Measurements from ENCODE around the gene SUN5. TPM values are rescaled to one million over a fixed set of nuclear protein-coding genes. Genes with fewer than 3 reads are reported as not detected.

The SUN5 gene
- total and polyA plus RNA-seq, 2 donors (not counting 3 experiments of a cell fraction or from before 2014, with no cell fraction given), result not detected

DNA sequence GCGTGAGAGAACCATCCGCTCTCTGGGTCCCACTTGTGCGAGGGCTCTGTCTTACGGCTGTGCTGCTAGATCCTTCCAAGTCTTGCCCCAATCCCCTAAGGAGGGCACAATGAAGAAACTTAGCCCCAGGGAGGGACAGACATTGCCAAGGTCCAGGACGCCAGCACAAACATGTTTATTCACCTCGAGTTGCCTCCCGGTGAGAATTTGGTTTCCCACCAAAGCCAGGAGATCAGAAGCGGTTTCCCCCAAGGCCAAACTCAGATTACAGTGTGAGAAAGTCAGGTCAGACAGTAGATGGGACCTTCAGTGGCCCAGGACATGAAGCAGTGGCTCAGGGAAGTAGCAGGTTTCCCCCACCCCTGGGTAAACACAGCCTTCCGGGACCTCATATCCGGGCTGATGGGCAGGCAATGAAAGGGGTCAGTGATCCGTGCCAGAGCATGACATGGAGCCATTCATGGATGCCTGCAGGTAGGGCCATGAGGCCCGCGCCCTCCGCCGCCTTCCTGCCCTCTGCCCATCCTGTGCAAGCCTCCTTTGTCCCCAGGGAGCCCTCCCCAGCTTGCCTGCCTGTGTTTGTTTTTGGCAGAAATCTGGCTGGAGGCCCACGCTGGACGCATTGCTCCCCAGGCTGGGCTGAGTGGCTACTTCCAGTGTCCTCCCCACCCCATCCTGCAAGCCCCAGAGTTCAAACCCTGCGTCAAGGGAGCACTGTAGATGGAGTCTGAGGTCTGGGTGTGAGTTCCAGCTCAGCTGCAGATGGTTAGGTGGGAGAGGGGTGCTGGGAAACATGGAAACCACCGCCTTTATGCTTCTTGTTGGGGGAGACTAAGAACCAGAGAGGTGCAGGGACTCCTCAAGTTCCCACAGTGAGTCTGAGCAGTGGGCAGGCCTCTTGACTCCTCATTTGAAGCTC, 5.2 kb upstream of the SUN5 start:
- H4K20me1 ChIP-seq (replicated peaks; ENCODE audit: control insufficient read depth, extremely low read depth, insufficient read depth, low read length), result no peaks in the 10 kb centered on the region
- DNase-seq (ENCODE audit: low read depth, low spot score), result no peak
- no peak for TF ChIP-seq EZH2 (IDR thresholded peaks at IDR 0.05; ENCODE audit: borderline replicate concordance, low read depth, low read length, severe bottlenecking)
- TF ChIP-seq FOS (IDR thresholded peaks at IDR 0.05; ENCODE audit: borderline replicate concordance, insufficient read depth, low read length), result no peak
- TF ChIP-seq, protein P1, sequence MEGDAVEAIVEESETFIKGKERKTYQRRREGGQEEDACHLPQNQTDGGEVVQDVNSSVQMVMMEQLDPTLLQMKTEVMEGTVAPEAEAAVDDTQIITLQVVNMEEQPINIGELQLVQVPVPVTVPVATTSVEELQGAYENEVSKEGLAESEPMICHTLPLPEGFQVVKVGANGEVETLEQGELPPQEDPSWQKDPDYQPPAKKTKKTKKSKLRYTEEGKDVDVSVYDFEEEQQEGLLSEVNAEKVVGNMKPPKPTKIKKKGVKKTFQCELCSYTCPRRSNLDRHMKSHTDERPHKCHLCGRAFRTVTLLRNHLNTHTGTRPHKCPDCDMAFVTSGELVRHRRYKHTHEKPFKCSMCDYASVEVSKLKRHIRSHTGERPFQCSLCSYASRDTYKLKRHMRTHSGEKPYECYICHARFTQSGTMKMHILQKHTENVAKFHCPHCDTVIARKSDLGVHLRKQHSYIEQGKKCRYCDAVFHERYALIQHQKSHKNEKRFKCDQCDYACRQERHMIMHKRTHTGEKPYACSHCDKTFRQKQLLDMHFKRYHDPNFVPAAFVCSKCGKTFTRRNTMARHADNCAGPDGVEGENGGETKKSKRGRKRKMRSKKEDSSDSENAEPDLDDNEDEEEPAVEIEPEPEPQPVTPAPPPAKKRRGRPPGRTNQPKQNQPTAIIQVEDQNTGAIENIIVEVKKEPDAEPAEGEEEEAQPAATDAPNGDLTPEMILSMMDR (IDR thresholded peaks at IDR 0.05; ENCODE audit: extremely low read depth in 1 of 2, insufficient read depth in 1 of 2, low read depth in 1 of 2, low read length in 2 of 2), result no peak
- no peak for TF ChIP-seq POLR2A (IDR thresholded peaks at IDR 0.05; ENCODE audit: low read depth, low read length)
- no peak for TF ChIP-seq MYC (IDR thresholded peaks at IDR 0.05; ENCODE audit: low read depth, low read length)
- TF ChIP-seq, protein P2, sequence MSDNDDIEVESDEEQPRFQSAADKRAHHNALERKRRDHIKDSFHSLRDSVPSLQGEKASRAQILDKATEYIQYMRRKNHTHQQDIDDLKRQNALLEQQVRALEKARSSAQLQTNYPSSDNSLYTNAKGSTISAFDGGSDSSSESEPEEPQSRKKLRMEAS (IDR thresholded peaks at IDR 0.05; ENCODE audit: insufficient read depth, insufficient read length), result no peak
- no peak for TF ChIP-seq GATA2 (IDR thresholded peaks at IDR 0.05; ENCODE audit: insufficient read depth, insufficient read length, low read depth, low read length)
- TF ChIP-seq POLR2AphosphoS5 (IDR thresholded peaks at IDR 0.05; ENCODE audit: insufficient read depth, low read depth, low read length), result no peak
- TF ChIP-seq JUN (IDR thresholded peaks at IDR 0.05; ENCODE audit: borderline replicate concordance, insufficient read depth, insufficient read length, low read depth), result no peak
- no peaks in the 10 kb centered on the region for H3K4me1 ChIP-seq (ENCODE audit: control insufficient read depth, extremely low read depth, insufficient read depth, low read length)
- intact Hi-C loops (cut with micrococcal nuclease) (loop anchor here (5.0 kb wide), 1 partner anchor 217 kb away; no protein-coding TSS in a partner anchor), dilution Hi-C loops (cut with MboI; ENCODE audit: extremely low pct_ligation_motif_present, low sequenced_read_pairs) (no loop called here)
- H3K4me2 ChIP-seq (ENCODE audit: insufficient read depth, low read length), result no peak overlapping the region
- no TSS peak for BruUV-seq (replicated peaks)
- no peaks in the 10 kb centered on the region for H3K9me1 ChIP-seq (replicated peaks; ENCODE audit: control insufficient read depth, extremely low read depth, insufficient read depth, low read length)
- no peak overlapping the region for H3K4me3 ChIP-seq (replicated peaks in 1 of 3; ENCODE audit: insufficient read depth in 1 of 3, low read depth in 1 of 3, low read length in 3 of 3)
- ChIA-PET CTCF (interaction anchor here (1.0 kb wide), 1 partner anchor 107 kb away, joined by 3 read pairs; no protein-coding TSS in a partner anchor), POLR2A (no interaction called here)
- H2AFZ ChIP-seq (ENCODE audit: low read depth, low read length), result no peak overlapping the region
- no peak overlapping the region for H3K9ac ChIP-seq (replicated peaks; ENCODE audit: extremely low read depth, insufficient read depth, low read length)
- FAIRE-seq, result no peak
- no peak overlapping the region for H3K27ac ChIP-seq (ENCODE audit: insufficient read depth, low read depth, low read length)
- H3K36me3 ChIP-seq (ENCODE audit: control insufficient read depth in 2 of 2, extremely low read depth in 1 of 2, insufficient read depth in 2 of 2, low read length in 2 of 2), result no peaks in the 10 kb centered on the region
- no peaks in the 10 kb centered on the region for H3K79me2 ChIP-seq (ENCODE audit: control insufficient read depth, insufficient read depth, low read length)
- H3K9me3 ChIP-seq (replicated peaks; ENCODE audit: control insufficient read depth, insufficient read depth, low read length), result no peaks in the 10 kb centered on the region
- no peaks in the 10 kb centered on the region for H3K27me3 ChIP-seq (ENCODE audit: control insufficient read depth in 2 of 2, insufficient read depth in 2 of 2, low read length in 2 of 2)
